PC-9 (cell line): Measurements from ENCODE around the gene XPNPEP1. TPM values are rescaled to one million over a fixed set of nuclear protein-coding genes. Genes with fewer than 3 reads are reported as not detected.
A peak's percentile ranks its signal among the peaks of the same experiment; 100 is the strongest.

Source experiments
- BruUV-seq: library from RNA; stranded (reverse); fragments of 400-500 nt; replicated peaks from 2 replicates; lab custom pipeline; 2021; lab: Mats Ljungman, UMichigan
- CTCF ChIA-PET: fragments of 300-600 bp; sonication (Branson Sonifier 250); formaldehyde crosslinking; loops from one replicate; lab custom pipeline; 2022; ENCODE audit warnings: antibody characterized with exemption; lab: Charles Lee
- POLR2A ChIA-PET: fragments of 300-600 bp; sonication (Branson Sonifier 250); formaldehyde crosslinking; loops from one replicate; lab custom pipeline; 2022; ENCODE audit warnings: antibody characterized with exemption; ENCODE audit not compliant: unreplicated experiment; lab: Charles Lee
- DNase-seq, 2 experiments: peaks; one replicate each; pipeline versions ENCODE4 v3.0.0 to v3.0.0-alpha.2; 2015 to 2022; ENCODE audit warnings: mixed read lengths in 1 of 2
- H2AFZ ChIP-seq: fragments of 200-600 bp; sonication (generic); 2 replicates; pipeline ENCODE4 v1.8.1; 2017; ENCODE audit warnings: antibody characterized with exemption
- H3F3A ChIP-seq: fragments of 200-600 bp; sonication (generic); 2 replicates; pipeline ENCODE4 v1.8.1; 2017; ENCODE audit warnings: antibody characterized with exemption, mild to moderate bottlenecking, low read depth; ENCODE audit not compliant: insufficient read depth
- H3K27ac ChIP-seq: fragments of 200-600 bp; sonication (generic); 2 replicates; pipeline ENCODE4 v1.6.1; 2016; ENCODE audit warnings: mixed run types
- H3K27me3 ChIP-seq: fragments of 200-600 bp; sonication (generic); 2 replicates; pipeline ENCODE4 v1.6.1; 2016; ENCODE audit warnings: low read depth, mixed run types; ENCODE audit not compliant: insufficient read depth
- H3K36me3 ChIP-seq: fragments of 200-600 bp; sonication (generic); 2 replicates; pipeline ENCODE4 v1.6.1; 2016; ENCODE audit warnings: low read depth, mixed run types
- H3K4me1 ChIP-seq: fragments of 200-600 bp; sonication (generic); replicated peaks from 2 replicates; pipeline ENCODE4 v1.6.1; 2016; ENCODE audit warnings: mixed run types; ENCODE audit not compliant: insufficient read depth
- H3K4me2 ChIP-seq: fragments of 200-600 bp; sonication (generic); 2 replicates; pipeline ENCODE4 v1.6.1; 2017; ENCODE audit warnings: mixed run types
- H3K4me3 ChIP-seq: fragments of 200-600 bp; sonication (generic); 2 replicates; pipeline ENCODE4 v1.6.1; 2016; ENCODE audit warnings: mixed run types
- H3K79me2 ChIP-seq: fragments of 200-600 bp; sonication (generic); 2 replicates; pipeline ENCODE4 v1.6.1; 2017; ENCODE audit warnings: low read depth, mixed run types
- H3K9me2 ChIP-seq: fragments of 200-600 bp; sonication (generic); 2 replicates; pipeline ENCODE4 v1.8.1; 2017; ENCODE audit warnings: mild to moderate bottlenecking; ENCODE audit not compliant: insufficient read depth
- H3K9me3 ChIP-seq: fragments of 200-600 bp; sonication (generic); 2 replicates; pipeline ENCODE4 v1.8.1; 2016; ENCODE audit warnings: low read depth; ENCODE audit not compliant: insufficient read depth
- H4K20me1 ChIP-seq: fragments of 200-600 bp; sonication (generic); 2 replicates; pipeline ENCODE4 v1.8.1; 2017; ENCODE audit not compliant: insufficient read depth
- EZH2 ChIP-seq: fragments of 200-600 bp; sonication (generic); IDR thresholded peaks from 2 replicates; pipeline ENCODE4 v1.8.0; 2017; ENCODE audit warnings: antibody characterized with exemption, low read depth
- intact Hi-C: fragments of 100-400 bp; cut with micrococcal nuclease; formaldehyde crosslinking; loops from one replicate; pipeline ENCODE4 v1.10.0; 2022; ENCODE audit not compliant: unreplicated experiment
- total RNA-seq: library from RNA; stranded (reverse); gene quantifications from 2 replicates; pipeline ENCODE4 v1.2.3, GENCODE V29; 2021
- TF ChIP-seq, protein P1 (sequence below): fragments of 200-600 bp; sonication (generic); conservative IDR thresholded peaks from 2 replicates; pipeline ENCODE4 v1.6.1; 2017; ENCODE audit warnings: mixed run types, antibody characterized with exemption, mild to moderate bottlenecking, moderate library complexity

The XPNPEP1 gene
- total RNA-seq, 1 experiment from 2014 or later: 24.6 TPM

DNA sequence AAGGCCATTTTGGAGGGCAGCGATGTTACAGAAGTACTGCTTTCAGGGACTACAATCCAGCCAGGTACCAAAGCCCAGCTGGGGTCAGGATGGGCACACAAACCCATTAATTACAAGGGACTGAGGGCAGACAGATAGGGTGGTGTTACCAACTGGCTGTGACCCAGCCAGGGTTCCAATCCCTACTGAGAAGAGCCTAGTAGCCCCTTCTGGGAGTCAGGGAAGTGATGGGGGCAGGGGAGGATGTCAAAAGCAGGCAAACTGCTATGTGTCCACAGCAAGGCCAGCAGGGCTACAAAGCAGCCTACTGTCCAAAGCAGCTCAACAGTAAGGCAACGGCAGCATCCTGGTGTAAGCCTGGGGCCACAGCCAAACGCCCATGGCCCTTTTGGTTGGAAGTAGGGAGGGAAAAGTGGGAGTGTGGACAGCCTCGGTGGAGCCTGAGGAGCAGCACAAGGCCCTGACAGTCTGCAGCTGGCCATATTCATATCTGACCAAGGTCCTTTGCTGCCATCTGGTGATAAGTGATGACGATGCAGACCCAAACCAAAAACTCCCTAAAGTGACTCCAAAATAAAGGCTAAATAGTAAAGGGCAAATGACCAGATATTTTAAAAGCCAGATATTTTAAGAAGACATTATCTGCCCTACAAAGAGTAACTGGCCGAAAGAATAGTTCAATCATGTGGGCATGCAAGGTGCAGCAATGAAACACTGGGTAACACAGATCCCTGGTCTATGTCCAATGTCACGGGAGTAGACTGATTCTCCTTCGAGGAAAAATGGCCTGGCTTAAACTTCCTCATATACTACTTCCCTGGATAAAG is 56.9 kb downstream of the XPNPEP1 start:
- no peaks in the 10 kb centered on the region for H3K4me1 ChIP-seq
- no peaks in the 10 kb centered on the region for H3K9me3 ChIP-seq
- no peaks in the 10 kb centered on the region for H3K36me3 ChIP-seq
- no peak for DNase-seq
- no TSS peak for BruUV-seq
- CTCF ChIA-PET: no interaction called here
- no peaks in the 10 kb centered on the region for H3K79me2 ChIP-seq
- TF ChIP-seq, protein P1, sequence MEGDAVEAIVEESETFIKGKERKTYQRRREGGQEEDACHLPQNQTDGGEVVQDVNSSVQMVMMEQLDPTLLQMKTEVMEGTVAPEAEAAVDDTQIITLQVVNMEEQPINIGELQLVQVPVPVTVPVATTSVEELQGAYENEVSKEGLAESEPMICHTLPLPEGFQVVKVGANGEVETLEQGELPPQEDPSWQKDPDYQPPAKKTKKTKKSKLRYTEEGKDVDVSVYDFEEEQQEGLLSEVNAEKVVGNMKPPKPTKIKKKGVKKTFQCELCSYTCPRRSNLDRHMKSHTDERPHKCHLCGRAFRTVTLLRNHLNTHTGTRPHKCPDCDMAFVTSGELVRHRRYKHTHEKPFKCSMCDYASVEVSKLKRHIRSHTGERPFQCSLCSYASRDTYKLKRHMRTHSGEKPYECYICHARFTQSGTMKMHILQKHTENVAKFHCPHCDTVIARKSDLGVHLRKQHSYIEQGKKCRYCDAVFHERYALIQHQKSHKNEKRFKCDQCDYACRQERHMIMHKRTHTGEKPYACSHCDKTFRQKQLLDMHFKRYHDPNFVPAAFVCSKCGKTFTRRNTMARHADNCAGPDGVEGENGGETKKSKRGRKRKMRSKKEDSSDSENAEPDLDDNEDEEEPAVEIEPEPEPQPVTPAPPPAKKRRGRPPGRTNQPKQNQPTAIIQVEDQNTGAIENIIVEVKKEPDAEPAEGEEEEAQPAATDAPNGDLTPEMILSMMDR: peak; percentile 48
- TF ChIP-seq EZH2: no peak
- no peak overlapping the region for H3K27ac ChIP-seq
- H2AFZ ChIP-seq: no peak overlapping the region
- no peak overlapping the region for H3K4me3 ChIP-seq
- intact Hi-C loops: no loop called here
- H4K20me1 ChIP-seq: no peaks in the 10 kb centered on the region
- H3K27me3 ChIP-seq: no peaks in the 10 kb centered on the region
- POLR2A ChIA-PET: no interaction called here
- no peak overlapping the region for H3K4me2 ChIP-seq
- no peaks in the 10 kb centered on the region for H3F3A ChIP-seq
- no peaks in the 10 kb centered on the region for H3K9me2 ChIP-seq

DNA sequence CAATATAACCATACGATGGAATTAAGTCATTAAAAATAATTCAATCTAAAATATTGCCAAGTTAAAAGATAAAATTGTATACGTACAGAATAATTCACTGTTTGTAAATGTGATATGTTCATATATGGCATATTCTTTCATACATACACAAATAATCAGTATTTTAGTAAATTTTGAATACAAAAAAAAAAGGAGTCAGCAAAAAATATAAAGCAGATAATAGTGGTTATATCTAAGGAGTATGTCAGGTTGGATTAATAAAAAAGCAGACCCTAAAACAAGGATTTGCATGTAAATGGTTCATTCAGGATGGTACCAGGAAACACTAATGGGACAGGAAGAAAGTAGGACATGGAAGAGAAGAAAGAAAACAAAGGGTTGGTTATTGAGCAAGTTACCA is 59.5 kb downstream of the XPNPEP1 start:
- no peaks in the 10 kb centered on the region for H3K4me1 ChIP-seq
- H2AFZ ChIP-seq: no peak overlapping the region
- H3K4me2 ChIP-seq: no peak overlapping the region
- intact Hi-C loops: no loop called here
- no peak for DNase-seq
- H3K27me3 ChIP-seq: no peaks in the 10 kb centered on the region
- no peak overlapping the region for H3K4me3 ChIP-seq
- TF ChIP-seq, protein P1: no peak
- TF ChIP-seq EZH2: no peak
- no peaks in the 10 kb centered on the region for H3K79me2 ChIP-seq
- BruUV-seq: no TSS peak
- H3K36me3 ChIP-seq: no peaks in the 10 kb centered on the region
- H3F3A ChIP-seq: no peaks in the 10 kb centered on the region
- no peak overlapping the region for H3K27ac ChIP-seq
- CTCF ChIA-PET: interaction anchor here (0.5 kb wide), 1 partner anchor 11 kb away, joined by 3 read pairs; no protein-coding TSS in a partner anchor
- no peaks in the 10 kb centered on the region for H4K20me1 ChIP-seq
- POLR2A ChIA-PET: interaction anchor here (0.7 kb wide), 1 partner anchor 403 kb away, joined by 17 read pairs; no protein-coding TSS in a partner anchor
- H3K9me2 ChIP-seq: no peaks in the 10 kb centered on the region
- H3K9me3 ChIP-seq: no peaks in the 10 kb centered on the region

DNA sequence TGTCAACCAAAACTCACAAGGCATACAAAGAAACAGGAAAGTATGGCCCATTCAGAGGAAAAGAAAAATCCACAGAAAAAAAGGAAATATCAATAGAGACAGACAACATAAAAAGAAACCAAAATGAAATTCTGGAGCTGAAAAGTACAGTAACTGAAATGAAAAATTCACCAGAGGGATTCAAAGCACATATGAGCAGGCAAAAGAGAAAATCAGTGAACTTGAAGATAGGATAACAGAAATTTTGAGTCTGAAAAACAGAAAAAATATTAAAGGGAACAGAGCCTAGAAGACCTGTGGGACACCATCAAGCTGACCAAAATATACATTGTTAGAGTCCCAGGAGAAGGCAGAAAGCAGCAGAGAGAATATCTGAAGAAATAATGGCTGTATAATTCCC is 60.6 kb downstream of the XPNPEP1 start:
- intact Hi-C loops: no loop called here
- BruUV-seq: no TSS peak
- Histone ChIP-seq H2AFZ (no peak overlapping the region), H3K9me3 (no peaks in the 10 kb centered on the region), H3K4me2 (no peak overlapping the region), H3K27ac (no peak overlapping the region), H3K4me3 (no peak overlapping the region), H3K79me2 (no peaks in the 10 kb centered on the region), H3K27me3 (no peaks in the 10 kb centered on the region), H3K36me3 (no peaks in the 10 kb centered on the region), H3K4me1 (no peaks in the 10 kb centered on the region), H4K20me1 (no peaks in the 10 kb centered on the region), H3K9me2 (no peaks in the 10 kb centered on the region), H3F3A (no peaks in the 10 kb centered on the region)
- TF ChIP-seq EZH2: no peak
- TF ChIP-seq, protein P1: no peak
- POLR2A ChIA-PET: no interaction called here
- CTCF ChIA-PET: no interaction called here
- no peak for DNase-seq
